Hepatocyte (in vitro differentiated cells): ENCODE results near the gene AKAP6. TPM values are rescaled to one million over a fixed set of nuclear protein-coding genes. Genes with fewer than 3 reads are reported as not detected.

ENCODE experiments used
- DNase-seq: peaks from one replicate; pipeline ENCODE4 v3.0.0-alpha.2; 2016; ENCODE audit warnings: low spot score
- H2AFZ ChIP-seq: fragments of 200-600 bp; sonication (generic); 2 replicates; pipeline ENCODE4 v1.6.0; 2016; ENCODE audit warnings: antibody characterized with exemption, mild to moderate bottlenecking
- H3K27ac ChIP-seq: fragments of 200-600 bp; sonication (generic); 2 replicates; pipeline ENCODE4 v1.5.1; 2016; ENCODE audit warnings: mild to moderate bottlenecking
- H3K27me3 ChIP-seq: fragments of 200-600 bp; sonication (generic); 2 replicates; pipeline ENCODE4 v1.6.1; 2016
- H3K36me3 ChIP-seq: fragments of 200-600 bp; sonication (generic); replicated peaks from 2 replicates; pipeline ENCODE4 v1.5.1; 2016; ENCODE audit warnings: low read depth; ENCODE audit not compliant: insufficient read depth
- H3K4me1 ChIP-seq: fragments of 200-600 bp; sonication (generic); 2 replicates; pipeline ENCODE4 v1.5.1; 2016; ENCODE audit warnings: mild to moderate bottlenecking, moderate library complexity; ENCODE audit not compliant: insufficient read depth
- H3K4me2 ChIP-seq: fragments of 200-600 bp; sonication (generic); 2 replicates; pipeline ENCODE4 v1.6.0; 2016
- H3K4me3 ChIP-seq: fragments of 200-600 bp; sonication (generic); 2 replicates; pipeline ENCODE4 v1.5.1; 2016; ENCODE audit warnings: mild to moderate bottlenecking
- H3K79me2 ChIP-seq: fragments of 200-600 bp; sonication (generic); 2 replicates; pipeline ENCODE4 v1.6.0; 2017; ENCODE audit warnings: mild to moderate bottlenecking
- H3K9me2 ChIP-seq: fragments of 200-600 bp; sonication (generic); replicated peaks from 2 replicates; pipeline ENCODE4 v1.6.0; 2017; ENCODE audit warnings: mild to moderate bottlenecking; ENCODE audit not compliant: insufficient read depth
- H3K9me3 ChIP-seq: fragments of 200-600 bp; sonication (generic); 2 replicates; pipeline ENCODE4 v1.5.1; 2016; ENCODE audit warnings: low read depth, mild to moderate bottlenecking
- H4K20me1 ChIP-seq: fragments of 200-600 bp; sonication (generic); 2 replicates; pipeline ENCODE4 v1.6.0; 2016; ENCODE audit warnings: mild to moderate bottlenecking; ENCODE audit not compliant: insufficient read depth, poor library complexity, severe bottlenecking
- EZH2 ChIP-seq: fragments of 200-600 bp; sonication (generic); IDR thresholded peaks from 2 replicates; pipeline ENCODE4 v1.6.1; 2016; ENCODE audit warnings: antibody characterized with exemption, mild to moderate bottlenecking, borderline replicate concordance
- EZH2phosphoT487 ChIP-seq: fragments of 200-600 bp; sonication (generic); IDR thresholded peaks from one replicate; pipeline ENCODE4 v1.6.1; 2018; ENCODE audit warnings: antibody characterized with exemption, mild to moderate bottlenecking, low read depth, moderate library complexity; ENCODE audit not compliant: unreplicated experiment, severe bottlenecking
- WGBS: methylation state at CpG from one replicate; pipeline ENCODE4 v1.1.6; 2016; ENCODE audit warnings: low lambda C conversion rate; ENCODE audit errors: missing lambda C conversion rate; 5-methylcytosine and 5-hydroxymethylcytosine counted together
- polyA plus RNA-seq: library from polyadenylated mRNA; unstranded; fragments of >200 nt; fragmentation: Nextera tagmentation; extraction: Ambion mirVana; gene quantifications from 2 replicates; pipeline ENCODE4 v1.2.1, GENCODE V29; 2016
- total RNA-seq: library from RNA; depleted of rRNA; stranded (reverse); fragments of >200 nt; gene quantifications from 2 replicates; pipeline ENCODE4 v1.2.3, GENCODE V29; 2014
- TF ChIP-seq, protein P1 (sequence below): fragments of 200-600 bp; sonication (generic); IDR thresholded peaks from 2 replicates; pipeline ENCODE4 v1.5.1; 2016; ENCODE audit warnings: antibody characterized with exemption, mild to moderate bottlenecking; ENCODE audit not compliant: poor library complexity

AKAP6 gene
- total and polyA plus RNA-seq, 2 experiments from 2014 or later: 1.1 to 2.1 TPM

DNA sequence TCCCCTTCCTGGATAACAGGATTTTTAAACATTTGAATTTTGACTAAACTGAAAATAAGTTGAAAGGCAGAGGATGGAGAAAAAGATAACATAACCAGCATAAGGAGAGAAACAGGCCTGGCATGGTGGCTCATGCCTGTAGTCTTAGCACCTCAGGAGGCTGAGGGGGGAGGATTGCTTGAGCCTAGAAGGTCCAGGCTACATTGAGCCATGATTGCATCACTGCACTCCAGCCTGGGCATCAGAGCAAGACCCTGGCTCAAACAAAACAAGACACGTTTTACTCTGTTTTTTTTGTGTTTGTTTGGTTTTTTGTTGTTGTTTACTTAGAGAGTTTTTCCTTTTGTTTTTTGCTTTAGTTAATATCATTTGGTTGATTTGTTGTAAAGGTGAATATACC lies 8.7 kb downstream of the AKAP6 start:
- no peak overlapping the region for H3K4me2 ChIP-seq
- no peak overlapping the region for H2AFZ ChIP-seq
- TF ChIP-seq EZH2phosphoT487 (no peak), EZH2 (no peak)
- TF ChIP-seq, protein P1, sequence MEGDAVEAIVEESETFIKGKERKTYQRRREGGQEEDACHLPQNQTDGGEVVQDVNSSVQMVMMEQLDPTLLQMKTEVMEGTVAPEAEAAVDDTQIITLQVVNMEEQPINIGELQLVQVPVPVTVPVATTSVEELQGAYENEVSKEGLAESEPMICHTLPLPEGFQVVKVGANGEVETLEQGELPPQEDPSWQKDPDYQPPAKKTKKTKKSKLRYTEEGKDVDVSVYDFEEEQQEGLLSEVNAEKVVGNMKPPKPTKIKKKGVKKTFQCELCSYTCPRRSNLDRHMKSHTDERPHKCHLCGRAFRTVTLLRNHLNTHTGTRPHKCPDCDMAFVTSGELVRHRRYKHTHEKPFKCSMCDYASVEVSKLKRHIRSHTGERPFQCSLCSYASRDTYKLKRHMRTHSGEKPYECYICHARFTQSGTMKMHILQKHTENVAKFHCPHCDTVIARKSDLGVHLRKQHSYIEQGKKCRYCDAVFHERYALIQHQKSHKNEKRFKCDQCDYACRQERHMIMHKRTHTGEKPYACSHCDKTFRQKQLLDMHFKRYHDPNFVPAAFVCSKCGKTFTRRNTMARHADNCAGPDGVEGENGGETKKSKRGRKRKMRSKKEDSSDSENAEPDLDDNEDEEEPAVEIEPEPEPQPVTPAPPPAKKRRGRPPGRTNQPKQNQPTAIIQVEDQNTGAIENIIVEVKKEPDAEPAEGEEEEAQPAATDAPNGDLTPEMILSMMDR: no peak
- no peaks in the 10 kb centered on the region for H4K20me1 ChIP-seq
- H3K27me3 ChIP-seq: no peaks in the 10 kb centered on the region
- no peaks in the 10 kb centered on the region for H3K9me2 ChIP-seq
- no peaks in the 10 kb centered on the region for H3K79me2 ChIP-seq
- no peak for DNase-seq
- WGBS: 96% methylated on average over 1 of the region's 1 CpG
- no peaks in the 10 kb centered on the region for H3K9me3 ChIP-seq
- H3K4me3 ChIP-seq: no peak overlapping the region
- H3K27ac ChIP-seq: no peak overlapping the region
- H3K36me3 ChIP-seq: no peaks in the 10 kb centered on the region
- peaks cover 5% of the 10 kb centered on the region for H3K4me1 ChIP-seq

DNA sequence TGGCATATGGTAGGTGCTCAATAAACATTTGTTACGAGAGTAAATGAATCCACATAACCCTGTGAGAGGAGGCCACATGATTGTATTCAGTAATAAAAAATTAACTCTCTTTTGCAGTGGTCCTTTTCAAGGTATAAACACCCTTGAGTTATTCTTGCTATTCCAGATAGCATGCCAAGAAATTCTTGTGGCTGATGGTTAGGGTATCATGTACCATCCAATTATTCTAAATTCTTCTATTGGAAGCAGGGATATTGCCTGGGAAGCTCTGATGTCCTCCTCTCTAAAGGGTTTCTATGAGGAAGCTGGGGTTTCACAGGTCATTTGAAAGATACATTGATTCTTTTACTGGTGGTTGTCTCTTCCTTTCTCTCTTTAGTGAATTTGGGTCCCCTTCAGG lies 10.1 kb downstream of the AKAP6 start:
- Histone ChIP-seq H3K36me3 (no peaks in the 10 kb centered on the region), H3K9me2 (no peaks in the 10 kb centered on the region), H4K20me1 (no peaks in the 10 kb centered on the region), H3K27ac (no peak overlapping the region), H3K27me3 (no peaks in the 10 kb centered on the region), H3K4me3 (no peak overlapping the region), H3K79me2 (no peaks in the 10 kb centered on the region), H3K4me1 (no peaks in the 10 kb centered on the region), H2AFZ (no peak overlapping the region), H3K4me2 (no peak overlapping the region), H3K9me3 (no peaks in the 10 kb centered on the region)
- DNase-seq: no peak
- TF ChIP-seq EZH2 (no peak), EZH2phosphoT487 (no peak)
- TF ChIP-seq, protein P1: no peak
- WGBS: 81% methylated on average over 1 of the region's 1 CpG

DNA sequence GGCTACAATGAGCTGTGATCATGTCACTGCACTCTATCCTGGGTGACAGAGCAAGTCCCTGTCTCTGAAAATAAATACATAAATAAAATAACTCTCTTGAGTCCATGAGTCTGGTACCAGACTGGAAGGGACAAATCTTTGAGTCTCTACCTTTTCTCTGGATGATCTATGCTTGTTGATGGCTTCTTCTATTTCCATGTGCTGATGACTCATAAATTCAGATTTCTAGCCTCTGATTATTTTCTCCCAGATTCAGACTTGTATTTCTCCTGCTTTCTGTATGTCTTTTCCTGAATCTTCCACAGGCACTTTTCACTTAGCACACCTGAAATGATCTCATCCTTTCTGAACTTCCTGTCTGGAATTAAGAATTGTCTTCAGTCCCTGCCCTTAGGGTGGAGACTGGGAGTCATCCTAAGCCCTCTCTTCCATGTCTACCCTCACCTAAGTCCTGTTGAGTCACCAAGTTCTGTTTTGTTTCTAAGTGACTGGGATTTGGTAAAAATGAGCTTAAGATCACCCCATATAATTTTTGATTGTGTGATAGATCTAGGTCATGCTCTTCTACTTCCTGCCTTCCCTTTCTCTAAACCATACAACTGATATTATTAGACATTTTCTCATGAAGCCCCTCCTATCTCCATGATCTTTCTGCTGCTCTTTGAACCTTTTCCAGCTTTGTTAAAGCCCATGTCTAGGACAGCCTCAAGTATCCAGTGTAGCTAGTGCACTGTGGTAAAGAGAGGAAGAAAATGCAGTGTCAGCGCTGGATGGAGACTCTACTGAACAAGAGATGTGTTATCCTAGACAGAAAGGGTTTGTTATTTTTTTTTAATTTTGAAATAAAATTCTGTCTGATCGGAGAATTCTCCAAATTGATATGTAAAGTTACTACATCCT lies 13.1 kb downstream of the AKAP6 start:
- Histone ChIP-seq H2AFZ (no peak overlapping the region), H3K27ac (no peak overlapping the region), H3K4me3 (no peak overlapping the region), H4K20me1 (no peaks in the 10 kb centered on the region), H3K27me3 (no peaks in the 10 kb centered on the region), H3K4me1 (no peaks in the 10 kb centered on the region), H3K79me2 (no peaks in the 10 kb centered on the region), H3K9me3 (no peaks in the 10 kb centered on the region), H3K36me3 (no peaks in the 10 kb centered on the region), H3K9me2 (no peaks in the 10 kb centered on the region), H3K4me2 (no peak overlapping the region)
- no peak for DNase-seq
- TF ChIP-seq, protein P1: no peak
- TF ChIP-seq EZH2phosphoT487 (no peak), EZH2 (no peak)
- WGBS: 97% methylated on average over 2 of the region's 2 CpGs
